Tibial artery (tissue), 4 donors: Measurements from ENCODE around the gene VPS35L.
A peak's percentile ranks its signal among the peaks of the same experiment; 100 is the strongest.

Experiments used
- DNase-seq, 2 donors: peaks; one replicate each; pipeline ENCODE4 v3.0.0-alpha.2; 2019
- H3K27ac ChIP-seq, 2 donors: fragments of 200-600 bp; sonication (generic) in 1 of 2; 1 replicate in 1 of 2; 2 replicates in 1 of 2; pipeline ENCODE4 v1.5.1; 2018 to 2019; ENCODE audit warnings: mild to moderate bottlenecking in 1 of 2
- H3K27me3 ChIP-seq, 2 donors: fragments of 200-600 bp; sonication (generic) in 1 of 2; one replicate each; pipeline versions ENCODE4 v1.5.1 to v1.6.0; 2016 to 2019
- H3K36me3 ChIP-seq, 3 donors: fragments of 200-600 bp; sonication (generic) in 2 of 3; one replicate each; pipeline ENCODE4 v1.5.1; 2016 to 2019; ENCODE audit warnings: mild to moderate bottlenecking in 2 of 3
- H3K4me1 ChIP-seq, 4 donors: fragments of 200-600 bp; sonication (generic) in 2 of 4; 1 replicate in 3 of 4; 2 replicates in 1 of 4; pipeline ENCODE4 v1.5.1; 2016 to 2019
- H3K4me3 ChIP-seq, 2 donors: fragments of 200-600 bp; sonication (generic) in 1 of 2; 1 replicate in 1 of 2; 2 replicates in 1 of 2; pipeline ENCODE4 v1.5.1; 2018 to 2019; ENCODE audit warnings: mild to moderate bottlenecking in 2 of 2
- H3K9me3 ChIP-seq, 3 donors: fragments of 200-600 bp; sonication (generic) in 1 of 3; one replicate each; pipeline ENCODE4 v1.5.1; 2016 to 2019
- intact Hi-C: fragments of 100-400 bp; cut with DNase I; formaldehyde crosslinking; loops from one replicate; pipeline ENCODE4 v1.15.0; 2023; ENCODE audit warnings: low total_unique reads
- TF ChIP-seq, protein P1 (sequence below), 2 experiments: fragments of 200-600 bp in 1 of 2; fragments of 450-650 bp in 1 of 2; IDR thresholded peaks; one replicate each; pipeline ENCODE4 v1.5.1; 2017 to 2019; ENCODE audit warnings: antibody characterized with exemption in 2 of 2, mild to moderate bottlenecking in 1 of 2, moderate library complexity in 1 of 2

VPS35L gene

DNA sequence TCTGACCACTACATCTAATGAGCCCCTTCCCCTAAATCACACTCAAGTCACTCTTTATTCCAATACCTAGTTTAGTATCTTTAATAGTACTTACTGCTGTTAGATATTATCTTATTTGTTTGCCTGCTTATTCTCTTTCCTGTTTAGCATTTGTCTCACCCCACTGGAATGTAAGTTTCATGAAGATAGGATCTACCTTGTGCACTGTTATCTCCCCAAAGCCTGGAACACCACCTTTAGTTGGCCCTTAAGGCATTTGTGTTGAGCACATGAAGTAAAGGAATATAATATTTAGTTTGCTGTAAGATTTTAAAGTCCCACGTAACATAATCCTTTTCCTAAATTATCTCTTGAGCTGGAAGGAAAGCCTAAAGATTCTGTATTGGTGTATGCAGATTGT is 50.2 kb downstream of the VPS35L start:
- intact Hi-C loops = no loop called here
- Histone ChIP-seq H3K4me3 (no peak overlapping the region), H3K27me3 (no peaks in the 10 kb centered on the region), H3K27ac (no peak overlapping the region), H3K36me3 (peaks cover 66 to 78% (median 76%) of the 10 kb centered on the region in 3 donors), H3K9me3 (no peaks in the 10 kb centered on the region), H3K4me1 (no peaks in the 10 kb centered on the region)
- TF ChIP-seq, protein P1, sequence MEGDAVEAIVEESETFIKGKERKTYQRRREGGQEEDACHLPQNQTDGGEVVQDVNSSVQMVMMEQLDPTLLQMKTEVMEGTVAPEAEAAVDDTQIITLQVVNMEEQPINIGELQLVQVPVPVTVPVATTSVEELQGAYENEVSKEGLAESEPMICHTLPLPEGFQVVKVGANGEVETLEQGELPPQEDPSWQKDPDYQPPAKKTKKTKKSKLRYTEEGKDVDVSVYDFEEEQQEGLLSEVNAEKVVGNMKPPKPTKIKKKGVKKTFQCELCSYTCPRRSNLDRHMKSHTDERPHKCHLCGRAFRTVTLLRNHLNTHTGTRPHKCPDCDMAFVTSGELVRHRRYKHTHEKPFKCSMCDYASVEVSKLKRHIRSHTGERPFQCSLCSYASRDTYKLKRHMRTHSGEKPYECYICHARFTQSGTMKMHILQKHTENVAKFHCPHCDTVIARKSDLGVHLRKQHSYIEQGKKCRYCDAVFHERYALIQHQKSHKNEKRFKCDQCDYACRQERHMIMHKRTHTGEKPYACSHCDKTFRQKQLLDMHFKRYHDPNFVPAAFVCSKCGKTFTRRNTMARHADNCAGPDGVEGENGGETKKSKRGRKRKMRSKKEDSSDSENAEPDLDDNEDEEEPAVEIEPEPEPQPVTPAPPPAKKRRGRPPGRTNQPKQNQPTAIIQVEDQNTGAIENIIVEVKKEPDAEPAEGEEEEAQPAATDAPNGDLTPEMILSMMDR (IDR thresholded peaks at IDR 0.05) = no peak
- DNase-seq = no peak

- no peaks in the 10 kb centered on the region for H3K27me3 ChIP-seq
- DNase-seq = no peak
- H3K9me3 ChIP-seq = no peaks in the 10 kb centered on the region
- TF ChIP-seq, protein P1 (IDR thresholded peaks at IDR 0.05) = no peak
- H3K4me3 ChIP-seq = no peak overlapping the region
- peaks cover 72 to 87% (median 81%) of the 10 kb centered on the region in 3 donors for H3K36me3 ChIP-seq
- no peaks in the 10 kb centered on the region for H3K4me1 ChIP-seq
- no peak overlapping the region for H3K27ac ChIP-seq
- intact Hi-C loops = no loop called here
Measured at GRCh38 chr16:19607616-19608280, 52.2 kb downstream of the VPS35L start.

DNA sequence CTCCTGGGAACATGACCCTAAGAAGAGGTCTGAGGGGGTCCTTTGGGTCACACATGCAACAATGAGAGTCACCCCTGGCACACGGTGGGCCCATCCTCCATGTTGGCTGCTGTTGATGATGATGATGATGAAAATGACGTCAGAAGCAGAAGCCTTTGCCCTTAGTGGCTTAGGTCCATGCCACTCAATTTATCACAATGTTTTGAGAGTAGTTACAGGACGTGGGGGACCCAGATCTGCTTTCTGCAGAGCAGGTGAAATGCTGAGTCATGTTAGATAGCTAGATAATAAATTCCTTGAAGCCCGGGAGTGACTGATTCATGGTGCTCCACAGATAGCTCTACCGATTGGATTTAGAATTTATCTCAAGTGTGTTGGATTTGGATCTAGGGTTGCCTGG is 53.9 kb downstream of the VPS35L start:
- no peak overlapping the region for H3K4me3 ChIP-seq
- TF ChIP-seq, protein P1 (IDR thresholded peaks at IDR 0.05) = no peak
- H3K27me3 ChIP-seq = no peaks in the 10 kb centered on the region
- H3K27ac ChIP-seq = no peak overlapping the region
- no peaks in the 10 kb centered on the region for H3K4me1 ChIP-seq
- H3K36me3 ChIP-seq = peaks cover 81 to 98% (median 81%) of the 10 kb centered on the region in 3 donors
- H3K9me3 ChIP-seq = no peaks in the 10 kb centered on the region
- no peak for DNase-seq
- intact Hi-C loops = no loop called here

GRCh38 chr16:19610200-19610599 is 54.7 kb downstream of the VPS35L start:
- TF ChIP-seq, protein P1 (IDR thresholded peaks at IDR 0.05) = no peak
- peak in 1 of 2 donors; percentile 41 for DNase-seq
- Histone ChIP-seq H3K36me3 (peaks cover 76 to 98% (median 80%) of the 10 kb centered on the region in 3 donors), H3K27me3 (no peaks in the 10 kb centered on the region), H3K27ac (no peak overlapping the region), H3K4me3 (no peak overlapping the region), H3K9me3 (no peaks in the 10 kb centered on the region), H3K4me1 (no peaks in the 10 kb centered on the region)
- intact Hi-C loops = no loop called here

GRCh38 chr16:19613834-19614233 is 58.3 kb downstream of the VPS35L start:
- intact Hi-C loops = no loop called here

More at GRCh38 chr16:19613834-19614233, 58.3 kb downstream of the VPS35L start:
- Histone ChIP-seq H3K27ac (no peak overlapping the region), H3K4me3 (no peak overlapping the region), H3K9me3 (no peaks in the 10 kb centered on the region), H3K36me3 (peaks cover 67 to 89% (median 77%) of the 10 kb centered on the region in 3 donors), H3K4me1 (no peaks in the 10 kb centered on the region), H3K27me3 (no peaks in the 10 kb centered on the region)
- TF ChIP-seq, protein P1 (IDR thresholded peaks at IDR 0.05) = no peak
- DNase-seq = no peak
